A549 treated with Hydrocortisone at 1 μM for 4 hours (cell line): Measurements from ENCODE around the gene SPANXA2. TPM values are rescaled to one million over a fixed set of nuclear protein-coding genes. Genes with fewer than 3 reads are reported as not detected.

Experiments used
- total RNA-seq: library from RNA; stranded (reverse); fragments of 200-300 nt; extraction: Qiagen RNA extraction; gene quantifications from 5 replicates; pipeline ENCODE4 v1.2.3, GENCODE V29; 2022

Gene SPANXA2
- total RNA-seq = 0.20 to 0.23 TPM in 2 of 5 replicates, not detected in the others

DNA sequence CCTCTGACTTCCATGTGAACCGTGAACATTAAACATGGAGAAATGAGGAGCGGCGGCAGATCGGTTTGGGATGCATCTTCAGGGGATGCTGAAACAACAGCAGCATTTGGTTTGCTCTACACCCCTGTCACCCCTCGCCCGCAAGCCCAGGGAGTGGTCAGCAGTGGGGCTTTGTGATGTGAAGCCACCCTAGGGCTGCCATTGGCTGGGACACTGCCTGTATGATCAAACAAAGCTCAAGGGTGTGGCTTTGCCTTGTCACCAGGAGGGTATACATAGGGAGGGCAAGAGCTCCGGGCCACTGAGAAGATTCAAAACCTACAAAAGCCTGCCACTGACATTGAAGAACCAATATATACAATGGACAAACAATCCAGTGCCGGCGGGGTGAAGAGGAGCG is at the start of gene SPANXA2:
Gene SPANXA2 (plus strand): TSS at position 301 of the 400 bp plus-strand sequence. CDS start 60 bp downstream, at position 361.

DNA sequence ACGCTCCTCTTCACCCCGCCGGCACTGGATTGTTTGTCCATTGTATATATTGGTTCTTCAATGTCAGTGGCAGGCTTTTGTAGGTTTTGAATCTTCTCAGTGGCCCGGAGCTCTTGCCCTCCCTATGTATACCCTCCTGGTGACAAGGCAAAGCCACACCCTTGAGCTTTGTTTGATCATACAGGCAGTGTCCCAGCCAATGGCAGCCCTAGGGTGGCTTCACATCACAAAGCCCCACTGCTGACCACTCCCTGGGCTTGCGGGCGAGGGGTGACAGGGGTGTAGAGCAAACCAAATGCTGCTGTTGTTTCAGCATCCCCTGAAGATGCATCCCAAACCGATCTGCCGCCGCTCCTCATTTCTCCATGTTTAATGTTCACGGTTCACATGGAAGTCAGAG is 4.9 kb upstream of the SPANXA2 start, which contains the start of gene SPANXA1:
Gene SPANXA1 (minus strand): TSS at position 101 of the 400 bp plus-strand sequence. CDS start 60 bp downstream, at position 41.

Other genes starting within 250 kb of the SPANXA2 start
- 0.20 to 0.23 TPM in 2 of 5 replicates, not detected in the others for gene SPANXA1, start 5.0 kb upstream of the SPANXA2 start, total RNA-seq
- 0.18 to 0.48 TPM in 2 of 5 replicates, not detected in the others for gene SPANXD, start 109.0 kb downstream of the SPANXA2 start, total RNA-seq
- gene MAGEC3, start 248.6 kb downstream of the SPANXA2 start, total RNA-seq = not detected in 5 replicates